ENCODE measurements around the gene DOCK4.

DNA sequence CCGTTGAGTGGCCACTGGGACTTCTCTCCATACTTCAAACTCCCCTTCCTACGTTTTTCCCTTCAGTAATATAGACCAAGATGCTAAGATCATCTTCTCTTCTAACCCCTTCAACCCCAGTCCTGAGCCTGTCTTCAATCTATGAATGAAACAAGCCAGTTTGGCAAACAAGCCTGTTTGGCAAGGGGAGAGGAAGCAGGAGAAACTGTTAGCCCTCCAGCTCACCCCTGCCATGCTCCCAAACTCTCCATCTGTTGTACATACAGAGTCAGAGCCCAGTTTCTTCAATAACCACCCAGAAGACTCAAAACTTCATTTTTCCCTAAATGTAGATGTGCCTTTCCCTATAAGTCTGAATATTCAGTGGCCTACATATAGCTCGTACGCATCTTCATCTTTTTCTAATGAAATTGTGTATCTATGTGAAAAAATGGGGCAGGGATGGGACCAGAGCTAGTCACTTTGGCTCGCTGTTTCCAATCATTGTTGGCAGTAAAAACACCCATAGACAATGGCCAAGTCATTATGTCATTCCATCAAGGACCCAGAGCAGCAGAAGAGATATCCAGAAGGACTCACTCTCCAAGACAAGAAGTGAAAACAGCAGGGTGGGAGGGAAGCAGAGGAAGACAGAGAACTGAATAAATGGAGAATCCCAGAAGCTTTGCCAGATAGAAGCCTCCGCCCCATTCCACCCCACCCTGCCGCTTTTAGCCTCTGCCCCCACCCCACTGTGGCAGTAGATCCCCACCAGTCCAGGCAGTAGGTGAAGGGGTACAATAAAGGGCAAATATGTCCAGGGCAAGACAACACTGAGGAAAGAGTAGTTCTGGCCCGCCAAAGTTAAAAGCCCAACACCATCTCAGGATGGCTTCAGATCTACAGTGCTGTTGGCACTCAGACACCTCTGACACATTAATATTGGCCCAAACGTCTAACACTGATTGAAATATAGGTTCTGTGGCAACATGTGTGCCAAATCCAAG lies 87.3 kb downstream of the DOCK4 start:
- TF ChIP-seq YY1 (IDR thresholded peaks at IDR 0.05; ENCODE audit: low read depth), result no peak
- no peak for TF ChIP-seq TCF12 (IDR thresholded peaks at IDR 0.05; ENCODE audit: low read depth)
- TF ChIP-seq EP300 (IDR thresholded peaks at IDR 0.05; ENCODE audit: borderline replicate concordance), result no peak
- TF ChIP-seq, protein P1, sequence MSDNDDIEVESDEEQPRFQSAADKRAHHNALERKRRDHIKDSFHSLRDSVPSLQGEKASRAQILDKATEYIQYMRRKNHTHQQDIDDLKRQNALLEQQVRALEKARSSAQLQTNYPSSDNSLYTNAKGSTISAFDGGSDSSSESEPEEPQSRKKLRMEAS (IDR thresholded peaks at IDR 0.05), result no peak
- TF ChIP-seq FOXM1 (IDR thresholded peaks at IDR 0.05; ENCODE audit: borderline replicate concordance, low read depth), result no peak
- TF ChIP-seq ZBTB7A (IDR thresholded peaks at IDR 0.05; ENCODE audit: low read depth), result no peak
- TF ChIP-seq CREB1 (IDR thresholded peaks at IDR 0.05; ENCODE audit: low read depth), result no peak
- TF ChIP-seq TAF1 (IDR thresholded peaks at IDR 0.05; ENCODE audit: low read depth), result no peak
